WTC11 (cell line): Measurements from ENCODE around the gene PROSER3. TPM values are rescaled to one million over a fixed set of nuclear protein-coding genes. Genes with fewer than 3 reads are reported as not detected.

Source experiments
- ATAC-seq: fragments of 200-7000 bp; cut with Tn5 transposase; 2 replicates; pipeline ENCODE4 v1.10.0; 2021; ENCODE audit warnings: mild to moderate bottlenecking, moderate library complexity
- CTCF ChIA-PET: fragments of 300-600 bp; sonication (Branson Sonifier 250); formaldehyde crosslinking; loops from one replicate; lab custom pipeline; 2021; ENCODE audit warnings: antibody characterized with exemption; lab: Charles Lee
- POLR2A ChIA-PET: fragments of 350-600 bp; sonication (Branson Sonifier 250); formaldehyde crosslinking; loops from one replicate; lab custom pipeline; 2021; ENCODE audit warnings: antibody characterized with exemption; lab: Charles Lee
- DNase-seq: peaks from one replicate; pipeline ENCODE4 v3.0.0; 2021; ENCODE audit warnings: low spot score
- H3K27ac Mint-ChIP-seq: 2 replicates; pipeline ENCODE4 v1.8.0; 2021; ENCODE audit warnings: mixed read lengths
- H3K27me3 Mint-ChIP-seq: 2 replicates; pipeline ENCODE4 v1.8.0; 2021; ENCODE audit warnings: low read depth, mild to moderate bottlenecking, moderate library complexity, mixed read lengths
- H3K36me3 Mint-ChIP-seq: 2 replicates; pipeline ENCODE4 v1.8.0; 2021; ENCODE audit warnings: mixed read lengths
- H3K4me1 Mint-ChIP-seq: 2 replicates; pipeline ENCODE4 v1.8.0; 2022; ENCODE audit warnings: mixed read lengths
- H3K4me3 Mint-ChIP-seq: 2 replicates; pipeline ENCODE4 v1.8.0; 2021; ENCODE audit warnings: mild to moderate bottlenecking, moderate library complexity, mixed read lengths
- H3K9me3 Mint-ChIP-seq: 2 replicates; pipeline ENCODE4 v1.8.0; 2021; ENCODE audit warnings: mixed read lengths
- ATF1 ChIP-seq: sonication (generic); formaldehyde crosslinking; IDR thresholded peaks from 2 replicates; pipeline ENCODE4 v1.8.1; 2023; ENCODE audit warnings: mild to moderate bottlenecking, moderate library complexity, missing genetic modification reagents
- CDX4 ChIP-seq: fragments of 250-450 bp; sonication (Bioruptor Pico); IDR thresholded peaks from 2 replicates; pipeline ENCODE4 v1.9.0; 2021; ENCODE audit warnings: moderate library complexity, mild to moderate bottlenecking, inconsistent platforms, borderline replicate concordance
- ESRRA ChIP-seq: sonication (generic); formaldehyde crosslinking; IDR thresholded peaks from 2 replicates; pipeline ENCODE4 v1.8.1; 2022; ENCODE audit warnings: mild to moderate bottlenecking, missing genetic modification reagents, borderline replicate concordance
- FOXP4 ChIP-seq: sonication (generic); formaldehyde crosslinking; IDR thresholded peaks from 2 replicates; pipeline ENCODE4 v1.8.0; 2022; ENCODE audit warnings: mild to moderate bottlenecking, missing genetic modification reagents
- MAX ChIP-seq: sonication (generic); formaldehyde crosslinking; IDR thresholded peaks from 2 replicates; pipeline ENCODE4 v1.8.0; 2022; ENCODE audit warnings: mild to moderate bottlenecking, missing genetic modification reagents
- ZNF512 ChIP-seq: sonication (generic); formaldehyde crosslinking; IDR thresholded peaks from 2 replicates; pipeline ENCODE4 v1.8.1; 2022; ENCODE audit warnings: missing genetic modification reagents, borderline replicate concordance
- total RNA-seq: library from RNA; stranded (reverse); gene quantifications from 3 replicates; pipeline ENCODE4 v1.2.3, GENCODE V29; 2021
- TF ChIP-seq, protein P1 (sequence below): sonication (generic); formaldehyde crosslinking; IDR thresholded peaks from 2 replicates; pipeline ENCODE4 v1.8.1; 2023; ENCODE audit warnings: mild to moderate bottlenecking, missing genetic modification reagents
- TF ChIP-seq, protein P2 (sequence below): fragments of 250-450 bp; sonication (Bioruptor Pico); IDR thresholded peaks from 2 replicates; pipeline ENCODE4 v1.9.0; 2021; ENCODE audit warnings: mild to moderate bottlenecking

The PROSER3 gene
- total RNA-seq, 1 experiment from 2014 or later, result 32.9 TPM

GRCh38 chr19:35757749-35758608, at the start of gene PROSER3 (continued):
- TF ChIP-seq, protein P1, sequence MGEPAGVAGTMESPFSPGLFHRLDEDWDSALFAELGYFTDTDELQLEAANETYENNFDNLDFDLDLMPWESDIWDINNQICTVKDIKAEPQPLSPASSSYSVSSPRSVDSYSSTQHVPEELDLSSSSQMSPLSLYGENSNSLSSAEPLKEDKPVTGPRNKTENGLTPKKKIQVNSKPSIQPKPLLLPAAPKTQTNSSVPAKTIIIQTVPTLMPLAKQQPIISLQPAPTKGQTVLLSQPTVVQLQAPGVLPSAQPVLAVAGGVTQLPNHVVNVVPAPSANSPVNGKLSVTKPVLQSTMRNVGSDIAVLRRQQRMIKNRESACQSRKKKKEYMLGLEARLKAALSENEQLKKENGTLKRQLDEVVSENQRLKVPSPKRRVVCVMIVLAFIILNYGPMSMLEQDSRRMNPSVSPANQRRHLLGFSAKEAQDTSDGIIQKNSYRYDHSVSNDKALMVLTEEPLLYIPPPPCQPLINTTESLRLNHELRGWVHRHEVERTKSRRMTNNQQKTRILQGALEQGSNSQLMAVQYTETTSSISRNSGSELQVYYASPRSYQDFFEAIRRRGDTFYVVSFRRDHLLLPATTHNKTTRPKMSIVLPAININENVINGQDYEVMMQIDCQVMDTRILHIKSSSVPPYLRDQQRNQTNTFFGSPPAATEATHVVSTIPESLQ (CRISPR knock-in tag), result no peak
- no peak for TF ChIP-seq ZNF512 (CRISPR knock-in tag)
- peak; percentile 54; the same call in 1 of the 2 replicates for TF ChIP-seq FOXP4 (CRISPR knock-in tag)

DNA sequence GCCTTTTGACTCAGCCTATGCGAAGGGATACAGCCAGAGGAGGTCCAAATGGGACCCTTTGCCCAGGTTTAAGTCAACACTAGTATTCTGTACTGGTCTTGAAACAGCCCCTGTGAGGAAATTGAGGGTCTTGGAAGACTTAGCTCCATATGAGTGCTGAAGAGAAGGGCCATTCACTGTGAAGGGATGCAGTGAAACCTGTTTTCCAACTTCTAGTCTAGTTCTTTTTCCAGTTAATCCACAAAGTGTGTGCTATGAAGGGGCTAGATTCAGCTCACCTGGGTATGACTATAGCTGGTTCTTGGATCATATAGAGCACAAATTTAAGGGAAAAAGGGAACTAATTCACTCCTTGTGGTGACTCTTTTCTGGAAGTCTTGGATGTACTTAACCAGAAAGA, 49.6 kb upstream of the PROSER3 start:
- H3K4me1 Mint-ChIP-seq, result peaks cover 13% of the 10 kb centered on the region
- CTCF ChIA-PET, result interaction anchor here (0.9 to 1.3 kb wide), 2 partner anchors 14 to 213 kb away, joined by 3 to 6 read pairs; no protein-coding TSS in a partner anchor
- no peaks in the 10 kb centered on the region for H3K36me3 Mint-ChIP-seq
- DNase-seq, result no peak
- H3K9me3 Mint-ChIP-seq, result peaks cover 5% of the 10 kb centered on the region
- no peak overlapping the region for H3K4me3 Mint-ChIP-seq
- no peak overlapping the region for H3K27ac Mint-ChIP-seq
- no peak for TF ChIP-seq MAX (CRISPR knock-in tag)
- TF ChIP-seq ESRRA (CRISPR knock-in tag), result no peak
- TF ChIP-seq, protein P2, sequence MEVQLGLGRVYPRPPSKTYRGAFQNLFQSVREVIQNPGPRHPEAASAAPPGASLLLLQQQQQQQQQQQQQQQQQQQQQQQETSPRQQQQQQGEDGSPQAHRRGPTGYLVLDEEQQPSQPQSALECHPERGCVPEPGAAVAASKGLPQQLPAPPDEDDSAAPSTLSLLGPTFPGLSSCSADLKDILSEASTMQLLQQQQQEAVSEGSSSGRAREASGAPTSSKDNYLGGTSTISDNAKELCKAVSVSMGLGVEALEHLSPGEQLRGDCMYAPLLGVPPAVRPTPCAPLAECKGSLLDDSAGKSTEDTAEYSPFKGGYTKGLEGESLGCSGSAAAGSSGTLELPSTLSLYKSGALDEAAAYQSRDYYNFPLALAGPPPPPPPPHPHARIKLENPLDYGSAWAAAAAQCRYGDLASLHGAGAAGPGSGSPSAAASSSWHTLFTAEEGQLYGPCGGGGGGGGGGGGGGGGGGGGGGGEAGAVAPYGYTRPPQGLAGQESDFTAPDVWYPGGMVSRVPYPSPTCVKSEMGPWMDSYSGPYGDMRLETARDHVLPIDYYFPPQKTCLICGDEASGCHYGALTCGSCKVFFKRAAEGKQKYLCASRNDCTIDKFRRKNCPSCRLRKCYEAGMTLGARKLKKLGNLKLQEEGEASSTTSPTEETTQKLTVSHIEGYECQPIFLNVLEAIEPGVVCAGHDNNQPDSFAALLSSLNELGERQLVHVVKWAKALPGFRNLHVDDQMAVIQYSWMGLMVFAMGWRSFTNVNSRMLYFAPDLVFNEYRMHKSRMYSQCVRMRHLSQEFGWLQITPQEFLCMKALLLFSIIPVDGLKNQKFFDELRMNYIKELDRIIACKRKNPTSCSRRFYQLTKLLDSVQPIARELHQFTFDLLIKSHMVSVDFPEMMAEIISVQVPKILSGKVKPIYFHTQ (CRISPR knock-in tag), result no peak
- no peak for TF ChIP-seq CDX4 (CRISPR knock-in tag)
- TF ChIP-seq, all 79 proteins: peak for 0
- ATAC-seq, result no peak
- POLR2A ChIA-PET, result no interaction called here
- peaks cover 39% of the 10 kb centered on the region for H3K27me3 Mint-ChIP-seq

GRCh38 chr19:35710784-35711723, 46.9 kb upstream of the PROSER3 start:
- no peak for DNase-seq
- TF ChIP-seq FOXP4 (CRISPR knock-in tag) (no peak), ATF1 (no peak)
- no peaks in the 10 kb centered on the region for H3K9me3 Mint-ChIP-seq
- ChIA-PET CTCF (interaction anchor here (0.5 to 1.4 kb wide), 6 partner anchors 9 to 233 kb away, joined by 3 to 7 read pairs (median 3); no protein-coding TSS in a partner anchor), POLR2A (interaction anchor here (4.0 kb wide), 1 partner anchor 8 kb away, joined by 14 read pairs; the partner anchor contains the start of gene ZBTB32)
- peaks cover 38% of the 10 kb centered on the region for H3K4me1 Mint-ChIP-seq
- peak overlapping the region; percentile 13; the same call in 1 of the 2 replicates for H3K27ac Mint-ChIP-seq
- H3K4me3 Mint-ChIP-seq, result no peak overlapping the region
- H3K36me3 Mint-ChIP-seq, result no peaks in the 10 kb centered on the region
- peaks cover 16% of the 10 kb centered on the region for H3K27me3 Mint-ChIP-seq
- ATAC-seq, result no peak
